Fibroblast of lung (primary cell): ENCODE data around the gene FSIP1. TPM values are rescaled to one million over a fixed set of nuclear protein-coding genes. Genes with fewer than 3 reads are reported as not detected.

Experiments used
- DNase-seq, 2 donors: peaks; one replicate each; pipeline versions ENCODE4 v3.0.0 to v3.0.0-alpha.2; 2010; ENCODE audit warnings: low read depth in 2 of 2
- H2AFZ ChIP-seq: 2 replicates; pipeline ENCODE4 v1.5.1; 2012; ENCODE audit warnings: low read length, control low read depth, inconsistent platforms
- H3K27ac ChIP-seq: 2 replicates; pipeline ENCODE4 v1.5.1; 2011; ENCODE audit warnings: low read length, control low read depth; ENCODE audit not compliant: insufficient read depth
- H3K27me3 ChIP-seq: 2 replicates; pipeline ENCODE4 v1.5.1; 2011; ENCODE audit warnings: mild to moderate bottlenecking, low read length; ENCODE audit not compliant: control insufficient read depth, insufficient read depth
- H3K36me3 ChIP-seq: 2 replicates; pipeline ENCODE4 v1.5.1; 2011; ENCODE audit warnings: low read length; ENCODE audit not compliant: control insufficient read depth, insufficient read depth
- H3K4me1 ChIP-seq: 2 replicates; pipeline ENCODE4 v1.5.1; 2011; ENCODE audit warnings: low read length; ENCODE audit not compliant: control insufficient read depth, insufficient read depth; ENCODE audit errors: extremely low read depth
- H3K4me2 ChIP-seq: 2 replicates; pipeline ENCODE4 v1.5.1; 2011; ENCODE audit warnings: low read length, control low read depth; ENCODE audit not compliant: insufficient read depth; ENCODE audit errors: extremely low read depth
- H3K4me3 ChIP-seq, 4 experiments: fragments of 200-600 bp in 1 of 4; sonication (generic) in 1 of 4; replicated peaks in 1 of 4; 2 replicates each; pipeline ENCODE4 v1.5.1; 2011 to 2016; ENCODE audit warnings: low read length in 4 of 4, low read depth in 3 of 4, mild to moderate bottlenecking in 3 of 4, control low read depth in 2 of 4, inconsistent platforms in 1 of 4, mixed read lengths in 1 of 4; ENCODE audit not compliant: insufficient read depth in 1 of 4; ENCODE audit errors: control extremely low read depth in 1 of 4
- H3K79me2 ChIP-seq: 2 replicates; pipeline ENCODE4 v1.5.1; 2012; ENCODE audit warnings: mild to moderate bottlenecking, low read length, inconsistent platforms; ENCODE audit not compliant: control insufficient read depth, insufficient read depth
- H3K9ac ChIP-seq: 2 replicates; pipeline ENCODE4 v1.5.1; 2011; ENCODE audit warnings: mild to moderate bottlenecking, low read length, control low read depth; ENCODE audit not compliant: insufficient read depth
- H3K9me3 ChIP-seq: 2 replicates; pipeline ENCODE4 v1.5.1; 2012; ENCODE audit warnings: low read depth, low read length; ENCODE audit not compliant: control insufficient read depth, insufficient read depth
- H4K20me1 ChIP-seq: 2 replicates; pipeline ENCODE4 v1.5.1; 2011; ENCODE audit warnings: low read length; ENCODE audit not compliant: control insufficient read depth, insufficient read depth; ENCODE audit errors: extremely low read depth
- EZH2 ChIP-seq: IDR thresholded peaks from 2 replicates; pipeline ENCODE4 v1.5.1; 2012; ENCODE audit warnings: low read length, control low read depth, mild to moderate bottlenecking; ENCODE audit errors: missing control alignments
- polyA plus RNA-seq, 2 donors: library from polyadenylated mRNA; depleted of rRNA in 1 of 2; stranded (reverse) in 1 of 2; unstranded in 1 of 2; fragments of >200 nt; gene quantifications; 2 replicates each; pipeline ENCODE4 v1.2.1, GENCODE V29; 2011 to 2012; ENCODE audit warnings: missing spikeins in 1 of 2
- total RNA-seq: library from RNA; depleted of rRNA; stranded (reverse); fragments of >200 nt; gene quantifications from 2 replicates; pipeline ENCODE4 v1.2.1, GENCODE V29; 2014
- TF ChIP-seq, protein P1 (sequence below), 2 donors: IDR thresholded peaks in 1 of 2; conservative IDR thresholded peaks in 1 of 2; 1 replicate in 1 of 2; 2 replicates in 1 of 2; pipeline ENCODE4 v1.5.1; 2011 to 2012; ENCODE audit warnings: low read length in 2 of 2, control low read depth in 1 of 2, inconsistent platforms in 1 of 2, low read depth in 1 of 2, mild to moderate bottlenecking in 1 of 2

The FSIP1 gene
- total and polyA plus RNA-seq, 2 donors (not counting 1 experiment from before 2014, with no cell fraction given) = 0.50 to 5.1 TPM

DNA sequence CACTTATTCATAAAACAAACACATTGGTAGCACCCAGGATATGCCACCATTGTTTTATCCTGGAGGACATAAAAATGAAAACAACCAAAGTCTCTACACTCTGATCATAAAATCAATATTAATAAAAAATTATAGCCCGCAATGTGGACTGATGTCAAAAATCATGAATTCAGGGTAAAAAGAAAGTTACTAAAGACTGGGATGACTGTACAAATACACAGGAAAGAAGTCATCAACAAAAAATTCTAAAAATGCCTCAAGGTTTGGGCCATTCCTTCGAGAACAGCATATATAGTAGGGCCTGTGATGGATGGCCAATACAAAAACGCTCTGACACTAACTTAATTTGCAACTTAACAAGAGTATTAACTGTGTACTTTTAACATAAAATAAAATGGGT, 125.0 kb downstream of the FSIP1 start:
- H3K27ac ChIP-seq = no peak overlapping the region
- TF ChIP-seq EZH2 = no peak
- TF ChIP-seq, protein P1, sequence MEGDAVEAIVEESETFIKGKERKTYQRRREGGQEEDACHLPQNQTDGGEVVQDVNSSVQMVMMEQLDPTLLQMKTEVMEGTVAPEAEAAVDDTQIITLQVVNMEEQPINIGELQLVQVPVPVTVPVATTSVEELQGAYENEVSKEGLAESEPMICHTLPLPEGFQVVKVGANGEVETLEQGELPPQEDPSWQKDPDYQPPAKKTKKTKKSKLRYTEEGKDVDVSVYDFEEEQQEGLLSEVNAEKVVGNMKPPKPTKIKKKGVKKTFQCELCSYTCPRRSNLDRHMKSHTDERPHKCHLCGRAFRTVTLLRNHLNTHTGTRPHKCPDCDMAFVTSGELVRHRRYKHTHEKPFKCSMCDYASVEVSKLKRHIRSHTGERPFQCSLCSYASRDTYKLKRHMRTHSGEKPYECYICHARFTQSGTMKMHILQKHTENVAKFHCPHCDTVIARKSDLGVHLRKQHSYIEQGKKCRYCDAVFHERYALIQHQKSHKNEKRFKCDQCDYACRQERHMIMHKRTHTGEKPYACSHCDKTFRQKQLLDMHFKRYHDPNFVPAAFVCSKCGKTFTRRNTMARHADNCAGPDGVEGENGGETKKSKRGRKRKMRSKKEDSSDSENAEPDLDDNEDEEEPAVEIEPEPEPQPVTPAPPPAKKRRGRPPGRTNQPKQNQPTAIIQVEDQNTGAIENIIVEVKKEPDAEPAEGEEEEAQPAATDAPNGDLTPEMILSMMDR (conservative IDR thresholded peaks at IDR 0.05 in 1 of 2, IDR thresholded peaks at IDR 0.05 in 1 of 2; ENCODE audit: low read depth in 1 of 2, low read length in 2 of 2) = no peak
- H2AFZ ChIP-seq = no peak overlapping the region
- H3K4me2 ChIP-seq = no peak overlapping the region
- H3K4me1 ChIP-seq = peaks cover 2% of the 10 kb centered on the region
- peak; percentile 39 to 85 for DNase-seq
- H3K79me2 ChIP-seq = no peaks in the 10 kb centered on the region
- H4K20me1 ChIP-seq = no peaks in the 10 kb centered on the region
- no peak overlapping the region for H3K4me3 ChIP-seq
- no peaks in the 10 kb centered on the region for H3K36me3 ChIP-seq
- no peaks in the 10 kb centered on the region for H3K9me3 ChIP-seq
- H3K27me3 ChIP-seq = no peaks in the 10 kb centered on the region
- no peak overlapping the region for H3K9ac ChIP-seq

DNA sequence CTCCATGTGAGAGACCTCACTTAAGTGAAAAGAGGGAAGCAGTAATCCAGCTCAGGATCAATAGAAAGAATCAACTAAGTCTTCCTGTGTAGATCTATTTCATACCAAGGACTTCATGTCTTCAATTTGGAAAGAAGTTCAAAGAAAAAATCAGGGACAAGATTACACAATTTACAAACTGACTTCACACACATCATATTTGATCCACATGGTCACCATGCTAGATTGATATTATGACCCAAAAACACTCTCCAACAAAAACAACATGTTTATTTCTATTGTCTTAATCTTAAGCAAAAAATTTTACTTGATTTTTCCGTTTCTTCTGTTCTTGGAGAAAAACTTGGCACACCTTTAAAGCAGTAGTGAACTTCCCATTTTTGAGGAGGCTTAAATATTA, 125.5 kb downstream of the FSIP1 start:
- H3K79me2 ChIP-seq = no peaks in the 10 kb centered on the region
- H4K20me1 ChIP-seq = no peaks in the 10 kb centered on the region
- H3K9me3 ChIP-seq = no peaks in the 10 kb centered on the region
- no peak overlapping the region for H3K27ac ChIP-seq
- no peak overlapping the region for H2AFZ ChIP-seq
- no peaks in the 10 kb centered on the region for H3K27me3 ChIP-seq
- peaks cover 2% of the 10 kb centered on the region for H3K4me1 ChIP-seq
- H3K36me3 ChIP-seq = no peaks in the 10 kb centered on the region
- H3K4me3 ChIP-seq = no peak overlapping the region
- H3K4me2 ChIP-seq = no peak overlapping the region
- no peak for TF ChIP-seq EZH2
- TF ChIP-seq, protein P1 (conservative IDR thresholded peaks at IDR 0.05 in 1 of 2, IDR thresholded peaks at IDR 0.05 in 1 of 2; ENCODE audit: low read depth in 1 of 2, low read length in 2 of 2) = no peak
- no peak for DNase-seq
- H3K9ac ChIP-seq = no peak overlapping the region

DNA sequence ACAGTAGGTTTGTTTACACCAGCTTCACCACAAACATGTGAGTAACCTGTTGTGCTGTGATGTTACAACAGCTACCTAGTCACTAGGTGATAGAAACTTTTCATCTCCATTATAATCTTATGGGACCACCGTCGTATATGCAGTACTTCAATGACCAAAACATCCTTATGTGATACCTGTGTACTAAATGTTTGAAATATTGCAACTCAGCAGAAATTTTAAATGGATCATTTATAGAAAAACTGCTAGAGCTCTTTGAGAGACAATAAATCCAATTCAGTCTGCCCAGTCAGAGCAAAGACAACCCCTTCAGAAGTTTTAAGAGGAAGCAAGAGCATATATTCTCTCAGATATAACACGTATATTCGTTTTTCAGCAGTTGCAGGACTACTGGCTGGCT, 128.3 kb downstream of the FSIP1 start:
- no peak for TF ChIP-seq EZH2
- TF ChIP-seq, protein P1 (conservative IDR thresholded peaks at IDR 0.05 in 1 of 2, IDR thresholded peaks at IDR 0.05 in 1 of 2; ENCODE audit: low read depth in 1 of 2, low read length in 2 of 2) = no peak
- no peak overlapping the region for H3K27ac ChIP-seq
- H3K27me3 ChIP-seq = no peaks in the 10 kb centered on the region
- no peaks in the 10 kb centered on the region for H3K79me2 ChIP-seq
- no peak for DNase-seq
- no peaks in the 10 kb centered on the region for H4K20me1 ChIP-seq
- no peak overlapping the region for H2AFZ ChIP-seq
- H3K9ac ChIP-seq = no peak overlapping the region
- peaks cover 2% of the 10 kb centered on the region for H3K4me1 ChIP-seq
- no peak overlapping the region for H3K4me2 ChIP-seq
- H3K9me3 ChIP-seq = no peaks in the 10 kb centered on the region
- no peaks in the 10 kb centered on the region for H3K36me3 ChIP-seq
- H3K4me3 ChIP-seq = no peak overlapping the region
